Parathyroid adenoma (tissue), 2 donors: ENCODE data around the gene CUL4A.

Experiments used
- H2AFZ ChIP-seq: fragments of 300-600 bp; sonication (generic); one replicate; pipeline ENCODE4 v1.7.0; 2017; ENCODE audit warnings: antibody characterized with exemption, mild to moderate bottlenecking
- H3K27ac ChIP-seq: fragments of 300-600 bp; sonication (generic); one replicate; pipeline ENCODE4 v1.7.0; 2017
- H3K27me3 ChIP-seq: fragments of 300-600 bp; sonication (generic); one replicate; pipeline ENCODE4 v1.7.0; 2017; ENCODE audit warnings: low read length; ENCODE audit not compliant: control insufficient read depth, insufficient read depth
- H3K36me3 ChIP-seq: fragments of 300-600 bp; sonication (generic); one replicate; pipeline ENCODE4 v1.7.0; 2017; ENCODE audit warnings: low read length; ENCODE audit not compliant: control insufficient read depth, insufficient read depth
- H3K4me1 ChIP-seq: fragments of 300-600 bp; sonication (generic); one replicate; pipeline ENCODE4 v1.7.0; 2017; ENCODE audit warnings: control low read depth
- H3K4me2 ChIP-seq: fragments of 300-600 bp; sonication (generic); one replicate; pipeline ENCODE4 v1.7.0; 2017; ENCODE audit warnings: low read length
- H3K4me3 ChIP-seq: fragments of 300-600 bp; sonication (generic); one replicate; pipeline ENCODE4 v1.7.0; 2017; ENCODE audit warnings: low read depth, low read length
- H3K79me2 ChIP-seq: fragments of 300-600 bp; sonication (generic); one replicate; pipeline ENCODE4 v1.7.0; 2017; ENCODE audit warnings: control low read depth
- H3K9ac ChIP-seq: fragments of 300-600 bp; sonication (generic); one replicate; pipeline ENCODE4 v1.7.0; 2017; ENCODE audit warnings: mild to moderate bottlenecking
- H3K9me3 ChIP-seq: fragments of 300-600 bp; sonication (generic); one replicate; pipeline ENCODE4 v1.7.0; 2017; ENCODE audit warnings: low read length; ENCODE audit not compliant: control insufficient read depth
- TF ChIP-seq, protein P1 (sequence below): fragments of 300-600 bp; sonication (generic); IDR thresholded peaks from one replicate; pipeline ENCODE4 v1.7.0; 2017; ENCODE audit warnings: antibody characterized with exemption, mild to moderate bottlenecking
- donor health status: primary hyperparathyroidism.

Gene CUL4A

GRCh38 chr13:113162783-113163685 lies 46.4 kb upstream of the CUL4A start:
- no peaks in the 10 kb centered on the region for H3K27me3 ChIP-seq
- H3K79me2 ChIP-seq: no peaks in the 10 kb centered on the region
- H3K4me1 ChIP-seq: no peaks in the 10 kb centered on the region
- H3K36me3 ChIP-seq: no peaks in the 10 kb centered on the region
- no peak overlapping the region for H3K4me2 ChIP-seq
- no peak overlapping the region for H3K4me3 ChIP-seq
- no peak overlapping the region for H2AFZ ChIP-seq
- TF ChIP-seq, protein P1, sequence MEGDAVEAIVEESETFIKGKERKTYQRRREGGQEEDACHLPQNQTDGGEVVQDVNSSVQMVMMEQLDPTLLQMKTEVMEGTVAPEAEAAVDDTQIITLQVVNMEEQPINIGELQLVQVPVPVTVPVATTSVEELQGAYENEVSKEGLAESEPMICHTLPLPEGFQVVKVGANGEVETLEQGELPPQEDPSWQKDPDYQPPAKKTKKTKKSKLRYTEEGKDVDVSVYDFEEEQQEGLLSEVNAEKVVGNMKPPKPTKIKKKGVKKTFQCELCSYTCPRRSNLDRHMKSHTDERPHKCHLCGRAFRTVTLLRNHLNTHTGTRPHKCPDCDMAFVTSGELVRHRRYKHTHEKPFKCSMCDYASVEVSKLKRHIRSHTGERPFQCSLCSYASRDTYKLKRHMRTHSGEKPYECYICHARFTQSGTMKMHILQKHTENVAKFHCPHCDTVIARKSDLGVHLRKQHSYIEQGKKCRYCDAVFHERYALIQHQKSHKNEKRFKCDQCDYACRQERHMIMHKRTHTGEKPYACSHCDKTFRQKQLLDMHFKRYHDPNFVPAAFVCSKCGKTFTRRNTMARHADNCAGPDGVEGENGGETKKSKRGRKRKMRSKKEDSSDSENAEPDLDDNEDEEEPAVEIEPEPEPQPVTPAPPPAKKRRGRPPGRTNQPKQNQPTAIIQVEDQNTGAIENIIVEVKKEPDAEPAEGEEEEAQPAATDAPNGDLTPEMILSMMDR: no peak
- no peaks in the 10 kb centered on the region for H3K9me3 ChIP-seq
- H3K9ac ChIP-seq: no peak overlapping the region
- H3K27ac ChIP-seq: no peak overlapping the region

DNA sequence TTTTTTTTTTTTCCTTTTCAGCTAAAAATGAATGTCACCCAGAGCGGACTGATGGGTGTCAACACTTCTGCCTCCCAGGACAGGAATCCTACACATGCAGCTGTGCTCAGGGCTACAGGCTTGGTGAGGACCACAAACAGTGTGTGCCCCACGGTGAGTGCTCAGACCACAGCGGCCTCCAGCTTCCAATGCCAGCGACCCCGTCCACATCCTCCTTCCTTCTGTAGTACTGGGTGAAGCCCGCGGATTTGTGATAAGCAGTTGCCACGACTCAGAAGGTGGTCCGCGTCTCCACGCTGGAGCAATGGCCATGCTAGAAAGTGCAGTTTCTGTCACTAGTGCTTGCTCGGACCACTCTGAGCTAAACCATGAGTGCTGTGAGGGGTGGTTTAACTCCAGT lies 44.9 kb upstream of the CUL4A start:
- Histone ChIP-seq H3K27me3 (no peaks in the 10 kb centered on the region), H3K4me2 (no peak overlapping the region), H3K4me3 (no peak overlapping the region), H3K9ac (no peak overlapping the region), H3K27ac (no peak overlapping the region), H2AFZ (no peak overlapping the region), H3K36me3 (no peaks in the 10 kb centered on the region), H3K79me2 (no peaks in the 10 kb centered on the region), H3K9me3 (no peaks in the 10 kb centered on the region), H3K4me1 (no peaks in the 10 kb centered on the region)
- TF ChIP-seq, protein P1: no peak

- TF ChIP-seq, protein P1: no peak
- no peak overlapping the region for H3K9ac ChIP-seq
Measured at GRCh38 chr13:113166266-113166665, 43.1 kb upstream of the CUL4A start.

DNA sequence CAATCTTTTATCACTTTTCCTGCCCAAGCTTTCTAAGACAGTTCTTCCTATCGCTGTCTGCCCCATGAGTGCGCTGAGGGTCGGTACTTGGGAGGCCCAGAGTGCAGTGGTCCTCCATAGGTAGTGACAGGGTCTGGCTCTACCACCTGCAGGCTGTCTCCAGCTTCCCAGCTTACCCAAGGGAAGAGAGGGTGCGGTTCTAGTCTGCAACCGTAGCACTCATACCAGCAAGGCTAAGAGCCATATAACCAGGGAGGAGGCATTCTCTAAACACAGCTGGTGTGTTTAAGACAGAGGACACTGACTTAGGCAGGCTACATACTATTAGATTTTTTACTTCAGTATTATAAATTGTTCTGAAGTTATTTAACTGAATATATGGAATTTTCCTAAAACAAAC lies 42.7 kb upstream of the CUL4A start:
- Histone ChIP-seq H3K79me2 (no peaks in the 10 kb centered on the region), H3K9ac (no peak overlapping the region), H3K4me1 (no peaks in the 10 kb centered on the region), H3K4me3 (no peak overlapping the region), H3K4me2 (no peak overlapping the region), H3K27me3 (no peaks in the 10 kb centered on the region), H3K27ac (no peak overlapping the region), H3K9me3 (no peaks in the 10 kb centered on the region), H3K36me3 (no peaks in the 10 kb centered on the region), H2AFZ (no peak overlapping the region)
- TF ChIP-seq, protein P1: no peak

More at GRCh38 chr13:113166266-113166665, 43.1 kb upstream of the CUL4A start:
- Histone ChIP-seq H3K4me2 (no peak overlapping the region), H3K9me3 (no peaks in the 10 kb centered on the region), H2AFZ (no peak overlapping the region), H3K4me1 (no peaks in the 10 kb centered on the region), H3K27ac (no peak overlapping the region), H3K4me3 (no peak overlapping the region), H3K79me2 (no peaks in the 10 kb centered on the region), H3K36me3 (no peaks in the 10 kb centered on the region), H3K27me3 (no peaks in the 10 kb centered on the region)

- Histone ChIP-seq H3K79me2 (no peaks in the 10 kb centered on the region), H3K9me3 (no peaks in the 10 kb centered on the region), H2AFZ (no peak overlapping the region), H3K36me3 (no peaks in the 10 kb centered on the region), H3K9ac (no peak overlapping the region), H3K27ac (no peak overlapping the region), H3K4me2 (no peak overlapping the region), H3K27me3 (no peaks in the 10 kb centered on the region), H3K4me3 (no peak overlapping the region), H3K4me1 (no peaks in the 10 kb centered on the region)
- TF ChIP-seq, protein P1: no peak
Measured at GRCh38 chr13:113167155-113167554, 42.3 kb upstream of the CUL4A start.
